ENCODE measurements around the gene SMIM14. TPM values are rescaled to one million over a fixed set of nuclear protein-coding genes. Genes with fewer than 3 reads are reported as not detected.

SMIM14 gene
- total and polyA plus RNA-seq, 9 of the 15 experiments (the other 6 are each of a cell fraction or from before 2014, with no cell fraction given) = 0.98 to 3.7 (median 2.2) TPM

DNA sequence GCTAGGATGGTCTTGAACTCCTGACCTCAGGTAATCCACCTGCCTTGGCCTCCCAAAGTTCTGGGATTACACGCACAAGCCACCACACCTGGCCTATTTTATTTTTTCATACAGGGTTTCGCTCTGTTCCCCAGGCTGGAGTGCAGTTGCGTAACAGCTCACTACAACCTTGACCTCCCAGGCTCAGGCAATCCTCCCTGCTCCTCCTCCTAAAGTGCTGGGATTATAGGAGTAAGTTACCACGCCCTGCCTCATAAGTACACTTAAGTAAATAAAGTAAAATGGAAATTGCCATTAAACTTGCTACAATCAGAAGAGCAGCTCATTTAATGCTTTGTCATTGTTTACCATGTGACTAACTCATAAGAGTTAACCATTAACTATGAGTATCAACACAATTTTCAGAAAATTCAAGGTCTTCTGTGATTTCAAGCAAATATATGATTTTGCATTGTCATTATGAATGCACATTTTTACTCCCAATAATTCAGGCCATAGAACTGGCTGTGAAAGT, 123.7 kb downstream of the SMIM14 start (continued):
- TF ChIP-seq TOE1 (IDR thresholded peaks at IDR 0.05; ENCODE audit: borderline replicate concordance) (peak; percentile 35; the same call in 1 of the 2 replicates), TOE1 (CRISPR knock-in tag; IDR thresholded peaks at IDR 0.05; ENCODE audit: borderline replicate concordance, low read depth) (no peak), CHCHD3 (CRISPR knock-in tag; IDR thresholded peaks at IDR 0.05) (no peak), BACH1 (tag; IDR thresholded peaks at IDR 0.05) (no peak; the same call in 1 of the 2 replicates), NCOA6 (IDR thresholded peaks at IDR 0.05) (no peak), ZNF197 (CRISPR knock-in tag; IDR thresholded peaks at IDR 0.05; ENCODE audit: low read depth) (no peak), FOXA1 (IDR thresholded peaks at IDR 0.05; ENCODE audit: borderline replicate concordance) (peak; percentile 60; the same call in 1 of the 2 replicates), RB1 (IDR thresholded peaks at IDR 0.05; ENCODE audit: low read depth) (no peak), NCOA2 (IDR thresholded peaks at IDR 0.05; ENCODE audit: partially characterized antibody in 2 of 2) (no peak), MIER1 (IDR thresholded peaks at IDR 0.05; ENCODE audit: low read depth) (no peak), NFE2 (IDR thresholded peaks at IDR 0.05; ENCODE audit: low read depth) (peak; percentile 82), C11orf30 (IDR thresholded peaks at IDR 0.05; ENCODE audit: low read depth) (peak; percentile 94), MBD2 (IDR thresholded peaks at IDR 0.05; ENCODE audit: borderline replicate concordance, low read depth) (no peak), KLF16 (IDR thresholded peaks at IDR 0.05) (no peak), MAFG (tag; conservative IDR thresholded peaks at IDR 0.05) (peak; percentile 94), JUNB (CRISPR knock-in tag; conservative IDR thresholded peaks at IDR 0.05) (no peak), TRIM24 (IDR thresholded peaks at IDR 0.05) (peak in 1 of 2 experiments; percentile 65; a peak in 2 of 4 replicates), BRF1 (IDR thresholded peaks at IDR 0.05; ENCODE audit: borderline replicate concordance, extremely low read depth, insufficient read length) (no peak), NFIX (CRISPR knock-in tag; IDR thresholded peaks at IDR 0.05; ENCODE audit: low read depth) (no peak), ZNF77 (CRISPR knock-in tag; IDR thresholded peaks at IDR 0.05) (no peak)
- TF ChIP-seq, protein P1, sequence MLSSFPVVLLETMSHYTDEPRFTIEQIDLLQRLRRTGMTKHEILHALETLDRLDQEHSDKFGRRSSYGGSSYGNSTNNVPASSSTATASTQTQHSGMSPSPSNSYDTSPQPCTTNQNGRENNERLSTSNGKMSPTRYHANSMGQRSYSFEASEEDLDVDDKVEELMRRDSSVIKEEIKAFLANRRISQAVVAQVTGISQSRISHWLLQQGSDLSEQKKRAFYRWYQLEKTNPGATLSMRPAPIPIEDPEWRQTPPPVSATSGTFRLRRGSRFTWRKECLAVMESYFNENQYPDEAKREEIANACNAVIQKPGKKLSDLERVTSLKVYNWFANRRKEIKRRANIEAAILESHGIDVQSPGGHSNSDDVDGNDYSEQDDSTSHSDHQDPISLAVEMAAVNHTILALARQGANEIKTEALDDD (IDR thresholded peaks at IDR 0.05) = peak; percentile 88
- TF ChIP-seq, protein P2, sequence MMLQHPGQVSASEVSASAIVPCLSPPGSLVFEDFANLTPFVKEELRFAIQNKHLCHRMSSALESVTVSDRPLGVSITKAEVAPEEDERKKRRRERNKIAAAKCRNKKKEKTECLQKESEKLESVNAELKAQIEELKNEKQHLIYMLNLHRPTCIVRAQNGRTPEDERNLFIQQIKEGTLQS (IDR thresholded peaks at IDR 0.05) = peak; percentile 49; the same call in 1 of the 2 replicates
- TF ChIP-seq, protein P2 (CRISPR knock-in tag; conservative IDR thresholded peaks at IDR 0.05) = no peak
- TF ChIP-seq, protein P3, sequence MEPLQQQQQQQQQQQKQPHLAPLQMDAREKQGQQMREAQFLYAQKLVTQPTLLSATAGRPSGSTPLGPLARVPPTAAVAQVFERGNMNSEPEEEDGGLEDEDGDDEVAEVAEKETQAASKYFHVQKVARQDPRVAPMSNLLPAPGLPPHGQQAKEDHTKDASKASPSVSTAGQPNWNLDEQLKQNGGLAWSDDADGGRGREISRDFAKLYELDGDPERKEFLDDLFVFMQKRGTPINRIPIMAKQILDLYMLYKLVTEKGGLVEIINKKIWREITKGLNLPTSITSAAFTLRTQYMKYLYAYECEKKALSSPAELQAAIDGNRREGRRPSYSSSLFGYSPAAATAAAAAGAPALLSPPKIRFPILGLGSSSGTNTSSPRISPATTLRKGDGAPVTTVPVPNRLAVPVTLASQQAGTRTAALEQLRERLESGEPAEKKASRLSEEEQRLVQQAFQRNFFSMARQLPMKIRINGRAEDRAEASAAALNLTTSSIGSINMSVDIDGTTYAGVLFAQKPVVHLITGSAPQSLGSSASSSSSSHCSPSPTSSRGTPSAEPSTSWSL (CRISPR knock-in tag; IDR thresholded peaks at IDR 0.05; ENCODE audit: borderline replicate concordance) = no peak
- TF ChIP-seq, protein P4, sequence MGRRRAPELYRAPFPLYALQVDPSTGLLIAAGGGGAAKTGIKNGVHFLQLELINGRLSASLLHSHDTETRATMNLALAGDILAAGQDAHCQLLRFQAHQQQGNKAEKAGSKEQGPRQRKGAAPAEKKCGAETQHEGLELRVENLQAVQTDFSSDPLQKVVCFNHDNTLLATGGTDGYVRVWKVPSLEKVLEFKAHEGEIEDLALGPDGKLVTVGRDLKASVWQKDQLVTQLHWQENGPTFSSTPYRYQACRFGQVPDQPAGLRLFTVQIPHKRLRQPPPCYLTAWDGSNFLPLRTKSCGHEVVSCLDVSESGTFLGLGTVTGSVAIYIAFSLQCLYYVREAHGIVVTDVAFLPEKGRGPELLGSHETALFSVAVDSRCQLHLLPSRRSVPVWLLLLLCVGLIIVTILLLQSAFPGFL (CRISPR knock-in tag; IDR thresholded peaks at IDR 0.05) = no peak

Measured in K562 (cell line).